Activated CD8-positive, alpha-beta memory T cell treated with anti-CD3 and anti-CD28 coated beads for 48 hours (primary cell): ENCODE measurements around the gene BIRC3.

Source experiments
- DNase-seq, 3 experiments: peaks; one replicate each; pipeline ENCODE4 v3.0.0-alpha.2; 2020; ENCODE audit warnings: low read depth in 2 of 3, low spot score in 2 of 3

The BIRC3 gene

DNA sequence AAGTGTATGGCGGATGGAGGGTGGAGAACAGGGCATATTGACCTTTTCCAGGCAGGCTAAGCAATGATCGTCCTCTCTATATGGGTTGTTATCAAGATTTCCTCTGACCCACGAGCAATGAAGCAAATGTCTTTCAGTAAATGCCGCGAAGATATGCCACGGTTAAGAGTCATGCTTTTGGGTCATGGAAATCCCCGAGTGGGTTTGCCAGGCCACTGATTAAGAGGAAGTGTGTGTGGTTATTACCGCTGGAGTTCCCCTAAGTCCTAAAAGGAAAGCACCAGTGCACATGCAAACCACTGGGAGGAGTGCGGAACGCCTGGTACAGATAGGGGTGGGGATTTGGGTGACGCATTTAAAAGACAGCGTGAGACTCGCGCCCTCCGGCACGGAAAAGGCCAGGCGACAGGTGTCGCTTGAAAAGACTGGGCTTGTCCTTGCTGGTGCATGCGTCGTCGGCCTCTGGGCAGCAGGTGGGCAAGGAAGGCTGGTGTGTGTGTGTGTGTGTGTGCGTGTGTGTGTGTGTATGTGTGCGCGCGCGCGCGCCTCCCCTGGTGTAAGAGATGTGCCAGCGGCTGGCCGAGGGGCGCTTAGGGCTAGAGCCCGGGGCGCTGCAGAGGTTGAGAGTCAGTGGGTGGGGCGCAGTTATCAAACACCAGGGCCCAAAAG lies at the start of gene BIRC3:
TSS of gene BIRC3 (plus strand) at position 386 of the 669 bp plus-strand sequence. CDS start 7,026 bp downstream, outside the sequence.
- peak; percentile 55 to 84 (median 68) for DNase-seq

DNA sequence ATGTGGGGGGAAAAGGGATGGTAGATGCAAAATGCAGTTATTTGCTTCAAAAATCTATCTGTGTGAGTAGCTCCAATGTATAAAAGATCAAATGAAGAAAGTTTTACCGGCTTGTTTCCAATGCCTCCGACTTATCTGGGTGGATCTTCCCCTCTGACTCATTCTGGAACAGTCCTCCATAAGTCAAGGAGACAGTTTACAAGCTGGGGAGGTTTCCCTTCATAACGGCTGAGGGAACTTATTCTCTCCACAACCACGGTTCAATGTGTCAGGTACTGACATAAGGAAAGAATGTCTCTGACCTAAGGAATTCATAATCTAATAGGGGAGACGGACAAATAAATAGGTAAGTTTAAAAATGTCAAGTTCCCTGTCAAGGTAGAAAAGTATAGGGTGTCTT lies 49.7 kb upstream of the BIRC3 start:
- no peak for DNase-seq

DNA sequence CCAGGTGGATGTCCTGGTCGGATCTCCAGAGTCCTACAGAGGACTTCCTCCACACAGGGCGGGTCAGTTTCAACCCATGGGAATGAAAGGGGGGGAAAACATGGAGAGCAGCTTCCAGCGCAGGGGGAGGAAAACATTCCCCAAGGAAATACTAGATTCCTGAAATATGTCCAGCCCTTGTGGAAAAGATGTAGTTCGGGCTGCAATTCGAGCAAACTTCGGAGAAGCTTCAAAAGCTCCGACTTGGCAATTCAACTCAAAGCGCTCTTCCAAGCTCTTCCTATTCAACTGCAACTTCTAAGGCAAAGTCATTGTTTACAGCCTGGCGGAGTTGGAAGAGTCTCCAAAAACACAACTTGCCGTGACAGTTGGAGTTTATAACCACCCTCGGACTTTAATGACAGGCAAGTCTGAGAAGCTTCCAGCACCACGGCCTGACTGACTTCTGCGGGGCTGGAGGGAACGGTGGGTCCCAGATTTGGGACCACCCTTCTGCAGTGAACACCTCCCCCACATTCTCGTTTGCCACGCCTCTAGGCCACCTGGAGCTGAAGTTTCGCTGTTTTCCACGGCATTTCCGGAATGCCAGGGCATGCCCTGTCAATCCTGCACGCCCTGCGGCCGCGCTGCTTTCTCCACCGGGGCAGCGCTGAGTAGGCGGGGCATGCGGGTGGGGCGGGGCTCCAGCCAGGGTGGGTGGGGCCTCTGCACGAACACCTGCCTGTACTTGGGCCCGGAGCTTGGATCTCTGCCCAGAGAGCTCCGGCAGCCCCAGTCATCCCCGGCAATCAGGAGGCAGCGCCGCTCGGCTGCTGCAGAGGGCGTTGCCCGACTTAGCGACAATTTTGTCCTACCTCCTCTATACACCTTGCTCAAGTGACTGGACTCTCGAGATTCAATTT lies 49.0 kb upstream of the BIRC3 start:
- peak; percentile 24 to 53 (median 42) for DNase-seq

DNA sequence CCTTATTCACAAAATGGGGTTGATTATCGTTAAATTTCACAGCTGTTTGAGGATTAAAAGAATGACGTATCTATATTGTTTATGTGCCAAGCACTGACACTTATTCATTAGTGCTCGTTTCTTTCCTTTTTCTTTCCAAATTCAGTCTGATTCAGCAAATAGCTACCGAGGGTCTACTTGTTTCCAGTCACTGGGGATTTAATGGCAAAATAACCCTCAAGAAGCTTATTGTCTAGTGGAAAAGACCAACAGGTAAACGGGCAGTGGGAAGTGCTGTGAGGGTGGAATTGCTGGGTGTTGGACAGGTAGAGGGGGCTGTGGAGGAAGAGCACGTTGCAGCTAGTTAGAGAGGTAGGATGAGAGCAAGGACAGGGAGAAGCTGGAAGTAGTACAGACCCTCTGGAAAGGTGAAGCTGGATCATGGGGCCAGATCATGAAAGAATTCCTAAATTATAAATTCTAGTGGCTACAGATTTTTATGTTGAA lies 48.3 kb upstream of the BIRC3 start:
- DNase-seq = no peak

DNA sequence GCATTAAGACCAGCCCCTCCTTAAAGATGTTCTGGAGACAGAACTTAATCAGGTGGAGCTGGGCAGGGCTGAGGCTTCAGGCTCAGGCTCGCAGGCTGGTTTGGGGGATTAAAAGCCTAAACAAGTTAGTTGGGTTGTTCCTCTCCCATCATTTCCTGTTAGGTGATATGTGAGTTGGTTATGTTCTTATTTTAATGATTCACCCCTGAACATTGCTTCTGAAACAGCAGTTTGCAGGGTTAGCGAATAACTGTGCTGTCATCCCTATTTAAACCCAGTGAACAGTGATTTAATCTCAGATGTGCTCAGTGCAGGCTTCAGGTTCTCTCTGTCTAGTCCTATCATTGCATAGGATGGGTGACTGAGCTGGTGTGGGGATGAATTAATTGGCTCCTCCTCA lies 47.4 kb upstream of the BIRC3 start:
- DNase-seq = no peak

DNA sequence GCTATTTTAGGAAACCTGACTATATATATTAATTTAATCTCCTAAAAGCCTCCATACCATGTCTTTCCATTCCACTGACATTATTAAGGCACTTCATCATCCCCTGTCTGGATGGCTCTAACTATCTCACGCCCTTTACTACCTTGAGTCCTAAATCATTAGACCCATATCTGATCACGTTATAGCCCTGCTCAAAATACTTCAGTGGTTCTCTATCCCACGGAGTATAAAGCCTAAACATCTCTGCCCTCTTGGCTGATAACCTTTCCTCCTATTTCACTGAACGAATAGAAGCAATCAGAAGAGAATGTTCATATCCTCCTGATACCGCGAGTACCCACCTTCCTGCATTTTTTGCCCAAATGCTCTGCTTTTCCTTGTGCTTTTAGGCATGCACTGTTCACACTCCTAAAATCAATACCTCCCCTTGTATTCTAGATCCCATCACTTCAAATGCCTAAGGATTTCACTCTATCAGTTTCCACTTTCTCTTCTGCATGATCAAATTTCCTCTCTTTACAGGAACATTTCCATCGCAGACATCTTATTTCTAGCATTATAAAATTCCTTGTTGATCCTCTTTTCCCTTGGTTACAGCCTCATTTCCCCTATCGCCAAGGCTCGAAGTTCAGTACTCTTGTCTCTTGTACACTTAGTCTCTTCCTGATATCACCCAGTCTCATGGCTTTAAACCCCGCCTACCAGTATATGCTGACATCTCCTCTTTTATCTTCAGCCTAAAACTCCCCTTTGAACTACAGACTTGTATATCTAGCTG lies 45.0 kb upstream of the BIRC3 start:
- no peak for DNase-seq

DNA sequence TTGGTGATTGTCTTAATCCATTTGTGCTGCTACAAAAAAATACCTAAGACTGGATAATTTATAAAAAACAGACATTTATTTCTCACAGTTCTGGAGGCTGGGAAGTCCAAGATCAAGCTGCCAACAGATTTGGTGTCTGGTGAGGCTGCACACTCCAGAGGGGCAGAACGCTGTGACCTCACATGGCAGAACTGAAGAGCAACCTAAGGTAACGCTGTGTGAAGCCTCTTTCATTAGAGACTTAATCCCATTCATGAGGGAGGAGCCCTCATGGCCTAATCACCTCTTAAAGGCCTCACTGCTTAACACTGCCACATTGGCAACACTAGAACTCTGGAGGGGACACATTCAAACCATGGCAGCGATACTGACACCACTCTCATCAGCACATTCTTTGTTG lies 42.7 kb upstream of the BIRC3 start:
- no peak for DNase-seq

DNA sequence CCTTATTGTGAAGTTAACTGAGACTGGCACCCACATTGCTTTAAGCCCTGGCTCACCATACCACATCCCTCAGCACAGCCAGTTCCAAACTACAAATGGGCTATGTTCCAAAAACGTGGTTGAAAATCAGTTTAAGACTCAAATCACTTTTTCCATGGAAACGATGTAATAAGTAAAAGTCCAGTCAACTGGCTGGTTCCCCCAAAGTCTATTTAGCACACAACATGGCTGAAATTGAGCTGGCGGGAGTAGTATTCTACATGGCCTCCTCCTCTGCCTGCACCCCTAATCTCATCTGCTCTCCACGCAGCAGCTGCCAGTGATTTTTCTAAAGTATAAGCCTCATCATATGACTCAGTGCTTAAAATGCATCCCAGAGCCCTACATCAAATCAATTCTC lies 40.9 kb upstream of the BIRC3 start:
- no peak for DNase-seq

DNA sequence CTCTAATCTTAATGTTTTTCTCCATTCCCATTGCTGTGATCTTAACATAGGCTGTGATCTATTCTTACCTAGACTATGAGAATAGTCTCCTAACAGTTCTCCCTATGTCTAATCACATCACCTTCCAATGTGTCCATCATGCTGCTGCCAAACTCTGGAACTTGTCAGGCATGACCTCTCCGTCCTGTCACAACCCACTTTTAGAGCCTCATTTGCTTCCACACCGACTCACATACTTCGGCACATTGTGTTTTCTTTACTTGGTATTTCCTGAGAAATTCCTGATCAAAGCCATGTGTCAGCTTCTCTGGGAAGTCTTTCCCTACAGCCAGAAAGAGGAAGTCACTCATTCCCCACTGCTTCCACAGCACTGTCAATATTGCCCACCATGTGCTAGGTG lies 40.5 kb upstream of the BIRC3 start:
- no peak for DNase-seq

DNA sequence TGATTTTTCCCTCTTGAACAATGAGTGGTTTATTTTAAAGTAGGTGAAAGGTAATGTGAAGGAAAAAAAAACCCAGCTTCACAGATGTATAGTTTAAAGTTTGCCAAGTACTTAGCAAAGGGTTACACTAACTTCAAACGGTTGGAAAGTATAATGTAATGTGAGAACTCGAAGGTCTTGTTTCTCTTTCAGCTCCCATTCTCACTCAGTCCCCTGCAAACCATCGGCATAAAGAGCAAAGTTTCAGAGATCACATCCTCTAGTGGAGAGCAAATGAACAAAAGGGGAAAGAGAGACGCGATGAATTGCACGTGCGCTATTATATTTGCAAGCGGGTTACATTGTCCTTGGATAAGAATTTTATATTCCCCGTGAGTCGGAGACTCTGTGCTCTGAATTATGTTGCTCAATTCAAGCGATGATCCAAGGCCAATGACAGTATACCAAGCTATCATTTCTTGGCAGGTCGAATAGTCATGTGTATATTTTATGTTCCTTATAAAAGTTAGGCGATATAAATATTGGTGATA lies 37.6 kb upstream of the BIRC3 start:
- DNase-seq = no peak

DNA sequence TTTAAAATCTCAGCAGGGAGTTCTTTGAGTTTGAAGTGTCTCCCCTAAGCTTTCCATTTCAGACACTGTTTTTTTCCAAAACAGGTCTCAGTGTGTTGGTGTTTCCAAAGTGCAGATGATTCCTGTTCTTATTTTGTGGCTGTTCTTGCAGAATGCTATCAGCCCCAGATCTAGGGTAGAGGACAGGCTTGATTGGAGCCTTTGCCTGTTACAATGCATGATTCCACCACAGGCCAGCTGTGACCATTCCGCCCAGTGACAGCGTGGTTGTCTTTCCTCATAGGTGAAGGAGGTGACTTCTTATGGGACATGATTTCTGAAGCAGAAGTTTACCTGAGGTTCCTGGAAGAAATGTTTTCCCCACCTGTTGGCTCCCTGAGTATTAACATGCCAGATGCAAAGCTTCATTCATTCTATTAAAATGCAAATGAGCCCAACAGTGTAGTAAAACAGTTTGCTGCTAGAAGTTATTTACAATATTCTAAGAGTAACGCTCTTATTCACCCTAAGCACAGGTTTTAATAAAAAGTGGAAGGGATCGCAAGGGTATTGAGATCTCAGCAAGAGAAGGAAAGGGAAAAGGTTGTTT lies 36.9 kb upstream of the BIRC3 start:
- no peak for DNase-seq

DNA sequence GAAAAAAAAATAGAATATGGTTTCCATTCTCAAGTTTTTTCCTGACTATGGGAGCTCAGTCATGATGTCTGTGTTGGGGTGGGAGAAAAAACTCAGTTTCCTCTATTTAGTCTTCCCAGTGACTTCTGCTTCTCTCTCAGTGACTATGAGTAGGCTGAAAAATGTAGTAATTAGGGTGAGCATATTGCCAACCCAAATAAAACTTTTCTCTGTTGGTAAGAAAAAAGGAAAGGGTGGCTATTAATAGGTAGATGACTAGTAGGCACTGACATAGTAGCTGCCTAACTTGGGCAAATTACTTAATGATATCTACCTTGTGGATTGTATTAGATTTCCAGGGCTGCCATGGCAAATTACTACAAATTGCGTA lies 34.2 kb upstream of the BIRC3 start:
- DNase-seq = no peak

DNA sequence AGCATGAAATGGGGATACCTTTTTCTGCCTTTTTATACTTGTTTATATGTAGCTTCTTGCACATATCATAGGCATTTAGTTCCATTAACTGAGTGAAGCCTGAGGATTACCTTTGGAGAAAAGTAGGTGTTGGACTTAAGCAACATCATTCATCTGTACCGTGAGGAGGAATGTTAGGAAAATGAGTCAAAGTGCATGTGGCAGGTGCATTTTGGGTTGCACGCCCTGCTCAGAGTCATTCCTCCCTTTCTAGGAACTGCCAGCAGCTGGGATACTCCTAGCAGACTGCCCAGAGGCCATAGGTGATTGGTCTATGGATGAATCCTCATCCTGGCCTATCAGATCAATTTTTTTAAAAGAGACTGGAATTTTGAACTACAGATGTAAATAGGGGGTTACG lies 33.3 kb upstream of the BIRC3 start:
- no peak for DNase-seq

DNA sequence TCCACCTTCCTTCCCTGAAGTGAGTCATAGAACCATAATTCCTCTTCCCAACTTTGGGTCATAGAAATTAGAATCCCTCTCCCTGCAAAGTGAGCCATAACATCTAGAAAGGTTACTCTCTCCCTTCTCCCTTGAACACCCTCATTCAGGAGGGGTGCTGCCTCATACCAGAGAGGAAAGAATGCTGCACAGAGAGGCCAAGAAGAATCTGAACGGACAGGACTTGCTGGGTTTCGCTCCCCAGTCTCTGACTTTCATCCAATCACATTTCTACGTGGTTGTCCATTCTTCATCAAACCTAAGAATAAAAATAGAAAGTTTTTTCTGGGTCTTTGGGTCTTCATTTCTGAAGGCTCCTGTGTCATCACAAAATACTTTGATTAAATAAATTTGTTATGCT lies 31.0 kb upstream of the BIRC3 start:
- no peak for DNase-seq

DNA sequence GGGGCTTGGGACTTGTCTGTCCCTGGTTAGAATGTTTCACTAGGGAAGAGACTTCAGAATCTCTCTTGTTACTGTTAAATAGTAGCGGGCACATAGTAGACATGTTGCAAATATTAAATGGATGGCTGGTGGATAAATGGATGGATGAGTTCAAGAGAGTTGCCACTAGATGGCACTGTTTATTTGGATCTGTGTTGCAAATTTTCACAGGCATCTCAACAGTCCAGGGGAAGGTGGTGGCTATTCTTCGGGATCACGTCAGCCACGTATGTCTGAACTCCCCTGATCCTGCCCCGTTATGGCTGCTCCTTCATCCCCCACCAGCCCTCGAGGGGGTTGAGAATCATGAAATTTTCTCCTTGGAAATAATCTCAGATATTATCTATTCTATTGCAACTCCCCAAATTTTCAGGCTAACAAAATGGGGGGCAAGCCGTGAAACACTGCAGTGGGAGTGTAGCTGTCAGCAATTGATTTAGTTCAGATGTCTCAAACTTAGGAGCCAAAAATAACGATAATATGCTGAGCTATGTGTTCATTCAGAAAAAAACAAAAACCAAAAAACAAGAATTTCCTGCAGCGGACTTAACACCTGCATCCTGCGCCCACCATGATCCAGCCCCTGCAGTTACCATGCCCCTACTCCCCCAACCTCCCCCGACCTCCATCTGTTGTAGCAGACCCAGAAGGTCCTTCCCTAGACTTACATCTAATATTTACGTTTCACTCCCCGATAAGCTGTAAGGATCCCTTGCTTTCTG lies 29.1 kb upstream of the BIRC3 start:
- DNase-seq = no peak

DNA sequence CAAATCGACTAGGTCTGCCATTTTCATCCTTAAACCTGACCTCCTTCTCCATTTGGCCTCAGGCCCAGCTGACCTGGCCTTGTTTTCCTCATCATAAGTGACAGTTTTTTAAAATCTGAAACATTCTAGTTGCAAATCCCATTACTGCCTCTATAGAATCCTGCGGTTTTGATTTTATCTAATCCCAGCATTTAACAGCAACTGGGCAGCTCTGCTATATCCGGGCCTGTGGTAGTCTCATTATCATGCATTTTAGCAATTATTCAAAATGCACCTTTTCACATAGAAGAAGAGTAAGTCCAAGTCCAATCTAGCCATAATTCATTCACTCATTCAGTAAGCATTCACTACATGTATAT lies 28.6 kb upstream of the BIRC3 start:
- no peak for DNase-seq

DNA sequence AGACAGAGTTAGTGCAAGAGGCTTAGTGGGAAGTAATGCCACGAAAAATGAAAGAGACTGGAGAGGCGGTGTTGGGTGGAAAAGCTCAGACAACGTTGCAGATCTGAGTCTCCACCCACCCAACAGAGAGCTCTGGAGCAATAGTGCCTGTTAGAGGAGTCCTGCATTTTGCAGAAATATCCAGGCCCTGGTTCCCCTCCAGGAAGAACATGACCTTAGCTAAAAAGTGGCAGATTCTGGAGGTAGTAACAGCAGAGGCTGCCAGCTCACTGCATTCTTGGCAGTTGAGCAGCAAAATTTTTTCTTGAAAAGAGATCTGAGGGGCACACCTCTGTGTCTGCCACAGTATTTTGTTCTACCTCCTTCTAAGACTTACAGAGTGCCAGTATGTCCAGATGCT lies 27.7 kb upstream of the BIRC3 start:
- no peak for DNase-seq

DNA sequence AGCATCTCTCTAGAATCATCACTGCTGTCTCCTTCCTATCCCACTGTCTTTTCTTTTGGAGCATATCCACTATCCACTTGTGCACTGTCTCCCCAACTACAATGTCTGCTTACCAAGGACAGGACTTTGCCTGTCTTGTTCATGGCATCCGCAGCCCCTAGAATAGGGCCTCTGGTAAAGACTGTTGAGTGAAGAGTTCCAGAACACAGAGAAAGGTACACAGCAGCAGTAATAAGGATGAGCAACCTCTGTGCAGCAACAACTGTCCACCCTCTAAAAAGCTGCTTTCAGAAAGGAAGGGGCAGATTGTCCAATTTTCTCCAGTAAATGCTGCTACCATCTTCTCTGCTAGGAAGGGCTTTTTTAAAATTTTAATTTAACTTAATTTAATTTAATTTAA lies 25.5 kb upstream of the BIRC3 start:
- no peak for DNase-seq

DNA sequence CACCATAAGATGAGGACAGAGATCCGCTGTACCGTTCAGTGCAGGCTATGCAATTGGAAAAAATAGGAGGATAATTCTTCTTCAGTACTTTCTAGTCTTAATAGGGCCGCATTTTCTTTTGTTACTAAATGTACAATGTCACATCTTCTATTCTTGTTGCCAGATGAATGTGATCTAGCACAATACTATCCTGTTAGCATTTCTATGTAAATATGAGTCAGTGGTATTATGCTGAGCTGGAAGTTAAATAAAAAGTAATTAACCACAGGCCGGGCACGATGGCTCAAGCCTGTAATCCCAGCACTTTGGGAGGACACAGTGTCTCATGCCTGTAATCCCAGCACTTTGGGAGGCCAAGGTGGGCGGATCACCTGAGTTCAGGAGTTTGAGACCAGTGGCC lies 24.4 kb upstream of the BIRC3 start:
- DNase-seq = no peak

DNA sequence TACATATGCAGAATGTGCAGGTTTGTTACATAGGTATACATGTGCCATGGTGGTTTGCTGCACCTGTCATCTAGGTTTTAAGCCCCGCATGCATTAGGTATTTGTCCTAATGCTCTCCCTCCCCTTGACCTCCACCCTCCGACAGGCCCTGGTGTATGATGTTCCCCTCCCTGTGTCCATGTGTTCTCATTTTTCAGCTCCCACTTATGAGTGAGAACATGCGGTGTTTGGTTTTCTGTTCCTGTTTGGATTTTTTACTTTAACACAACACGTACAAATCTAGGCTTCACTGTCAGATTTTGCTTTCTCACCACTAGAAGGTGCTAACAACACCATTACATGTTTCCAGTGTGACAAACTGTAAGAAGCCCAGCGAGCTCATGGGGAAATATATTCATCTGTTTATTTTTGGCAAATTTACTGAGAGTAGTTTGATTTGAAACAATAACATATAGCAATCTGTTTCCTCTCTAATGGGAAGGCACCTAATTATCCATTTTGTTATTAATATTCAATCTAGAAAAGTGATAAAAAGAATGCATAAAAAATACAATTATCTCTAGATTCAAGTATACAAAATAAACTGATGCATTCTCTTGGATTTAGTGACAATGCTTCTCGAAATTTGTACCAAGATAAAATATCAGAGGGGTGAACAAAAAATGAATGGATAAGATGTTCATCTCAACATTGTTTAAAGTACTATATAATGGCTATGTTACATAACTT lies 23.2 kb upstream of the BIRC3 start:
- no peak for DNase-seq
